Esophagus muscularis mucosa (tissue), 3 donors: ENCODE results near the gene C1orf94.

ENCODE experiments used
- POLR2A ChIP-seq: fragments of 450-650 bp; IDR thresholded peaks from one replicate; pipeline ENCODE4 v1.6.1; 2017; ENCODE audit warnings: antibody characterized with exemption, moderate library complexity, mild to moderate bottlenecking, low read depth
- POLR2AphosphoS5 ChIP-seq, 2 donors: sonication (generic); formaldehyde crosslinking; IDR thresholded peaks; one replicate each; pipeline ENCODE4 v1.6.1; 2017; ENCODE audit warnings: antibody characterized with exemption in 2 of 2
- TF ChIP-seq, protein P1 (sequence below), 3 experiments: fragments of 200-600 bp in 2 of 3; fragments of 450-650 bp in 1 of 3; sonication (generic) in 2 of 3; IDR thresholded peaks; one replicate each; pipeline ENCODE4 v1.5.1; 2017 to 2019; ENCODE audit warnings: antibody characterized with exemption in 3 of 3, mild to moderate bottlenecking in 2 of 3, moderate library complexity in 1 of 3

DNA sequence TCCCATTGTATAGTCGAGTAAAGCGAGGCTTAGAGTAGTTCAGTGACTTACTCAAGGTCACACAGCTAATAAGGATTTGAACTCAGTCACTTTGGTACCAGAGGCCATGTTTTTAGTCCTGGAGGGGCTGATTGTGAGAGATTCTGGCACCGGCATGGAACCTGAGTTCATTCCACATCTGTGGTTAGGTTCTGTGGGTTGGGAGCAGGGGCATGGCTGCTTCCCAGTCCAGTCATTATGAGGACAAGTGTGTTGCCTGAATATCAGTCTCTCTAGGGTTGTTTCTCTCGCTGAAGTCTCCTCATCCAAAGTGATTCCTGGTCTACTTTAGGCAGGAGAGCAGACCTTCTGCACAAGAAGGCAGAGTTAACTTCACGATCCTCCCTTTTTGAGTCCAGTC, 90.6 kb downstream of the C1orf94 start:
- TF ChIP-seq, protein P1, sequence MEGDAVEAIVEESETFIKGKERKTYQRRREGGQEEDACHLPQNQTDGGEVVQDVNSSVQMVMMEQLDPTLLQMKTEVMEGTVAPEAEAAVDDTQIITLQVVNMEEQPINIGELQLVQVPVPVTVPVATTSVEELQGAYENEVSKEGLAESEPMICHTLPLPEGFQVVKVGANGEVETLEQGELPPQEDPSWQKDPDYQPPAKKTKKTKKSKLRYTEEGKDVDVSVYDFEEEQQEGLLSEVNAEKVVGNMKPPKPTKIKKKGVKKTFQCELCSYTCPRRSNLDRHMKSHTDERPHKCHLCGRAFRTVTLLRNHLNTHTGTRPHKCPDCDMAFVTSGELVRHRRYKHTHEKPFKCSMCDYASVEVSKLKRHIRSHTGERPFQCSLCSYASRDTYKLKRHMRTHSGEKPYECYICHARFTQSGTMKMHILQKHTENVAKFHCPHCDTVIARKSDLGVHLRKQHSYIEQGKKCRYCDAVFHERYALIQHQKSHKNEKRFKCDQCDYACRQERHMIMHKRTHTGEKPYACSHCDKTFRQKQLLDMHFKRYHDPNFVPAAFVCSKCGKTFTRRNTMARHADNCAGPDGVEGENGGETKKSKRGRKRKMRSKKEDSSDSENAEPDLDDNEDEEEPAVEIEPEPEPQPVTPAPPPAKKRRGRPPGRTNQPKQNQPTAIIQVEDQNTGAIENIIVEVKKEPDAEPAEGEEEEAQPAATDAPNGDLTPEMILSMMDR (IDR thresholded peaks at IDR 0.05) = no peak
- TF ChIP-seq POLR2AphosphoS5 (IDR thresholded peaks at IDR 0.05) = no peak
- no peak for TF ChIP-seq POLR2A
